Stimulated activated CD4-positive, alpha-beta T cell treated with anti-CD3 and anti-CD28 coated beads, Interleukin-15, amount 100 ng/mL, for 1 hour (primary cell): ENCODE results near the gene CGREF1.
"Not testable (repeated sequence)": the region's sequence is repeated elsewhere in the genome, so short reads cannot be mapped to it uniquely, and the experiment has no call there.

Source experiments
- DNase-seq, 2 donors: peaks; one replicate each; pipeline ENCODE4 v3.0.0-alpha.2; 2020; ENCODE audit warnings: low read depth in 1 of 2, low spot score in 1 of 2

CGREF1 gene

DNA sequence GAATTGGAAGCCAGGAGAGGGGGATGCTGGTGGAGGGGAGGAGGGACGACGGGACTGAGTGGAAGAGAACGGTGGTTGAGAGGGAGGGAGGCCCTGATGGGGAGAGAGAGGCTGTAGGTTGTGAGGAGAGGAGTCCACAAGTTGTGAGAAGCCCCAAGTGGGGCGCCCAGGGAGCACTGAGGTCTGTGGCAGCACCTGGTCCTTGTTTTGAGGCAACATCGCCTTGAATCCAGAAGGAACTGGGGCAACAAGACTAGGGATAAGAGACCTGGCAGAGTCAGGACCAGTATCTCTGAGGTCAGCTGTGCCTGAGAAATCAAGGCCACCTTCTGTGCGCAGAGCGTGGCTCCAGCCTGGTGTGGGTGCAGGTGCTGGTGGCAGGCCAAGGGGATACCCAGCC lies 19.2 kb upstream of the CGREF1 start:
- DNase-seq: no peak

DNA sequence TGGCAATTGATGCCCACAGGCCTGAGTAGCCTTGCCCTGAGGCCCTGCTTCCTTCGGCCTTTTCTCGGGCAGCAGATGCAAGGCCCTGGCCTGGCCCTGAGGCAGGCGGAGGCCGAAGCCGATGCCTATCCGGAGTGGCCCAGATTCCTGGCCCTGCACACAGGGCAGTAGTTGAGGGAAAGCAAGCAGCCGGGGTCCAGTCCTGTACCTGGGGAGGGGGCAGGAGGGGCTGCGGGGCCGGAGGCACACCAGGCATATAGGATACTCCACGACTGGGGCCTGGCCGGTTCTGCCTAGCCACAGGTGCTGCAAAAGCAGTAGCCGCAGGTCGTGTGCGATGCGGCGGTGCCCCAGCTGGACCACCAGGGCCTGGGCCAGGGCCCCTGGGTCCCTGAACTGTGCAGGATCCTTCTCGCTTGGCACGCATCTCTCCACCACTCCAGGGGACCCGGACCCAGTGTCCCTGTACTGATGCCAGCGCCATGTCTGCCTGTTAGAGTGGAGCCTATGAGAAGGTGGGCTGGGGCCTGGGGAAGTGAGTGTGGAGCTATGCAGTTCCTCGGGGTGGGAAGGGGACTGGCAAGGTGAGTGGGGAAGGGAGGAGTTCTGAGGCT lies 18.5 kb upstream of the CGREF1 start:
- no peak for DNase-seq

DNA sequence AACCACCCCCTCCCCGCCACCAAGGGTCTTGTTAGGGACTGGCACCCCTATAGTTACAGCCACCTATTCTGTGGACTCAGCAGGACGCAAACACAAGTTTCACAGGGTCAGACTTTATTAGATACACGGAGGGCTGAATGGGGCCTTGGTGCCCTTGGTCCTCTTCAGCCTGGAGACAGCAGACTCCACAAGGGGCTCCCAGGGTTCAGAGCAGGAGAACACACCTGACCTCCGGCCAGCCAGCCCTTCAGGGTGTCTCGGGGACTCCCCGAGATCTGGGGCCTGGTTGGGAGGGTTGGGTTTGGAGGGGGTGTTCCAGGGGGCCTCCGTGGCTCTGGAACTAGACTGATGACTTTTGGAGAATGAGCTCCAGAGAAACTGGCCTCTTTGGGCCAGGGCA lies 17.8 kb upstream of the CGREF1 start:
- DNase-seq: no peak

DNA sequence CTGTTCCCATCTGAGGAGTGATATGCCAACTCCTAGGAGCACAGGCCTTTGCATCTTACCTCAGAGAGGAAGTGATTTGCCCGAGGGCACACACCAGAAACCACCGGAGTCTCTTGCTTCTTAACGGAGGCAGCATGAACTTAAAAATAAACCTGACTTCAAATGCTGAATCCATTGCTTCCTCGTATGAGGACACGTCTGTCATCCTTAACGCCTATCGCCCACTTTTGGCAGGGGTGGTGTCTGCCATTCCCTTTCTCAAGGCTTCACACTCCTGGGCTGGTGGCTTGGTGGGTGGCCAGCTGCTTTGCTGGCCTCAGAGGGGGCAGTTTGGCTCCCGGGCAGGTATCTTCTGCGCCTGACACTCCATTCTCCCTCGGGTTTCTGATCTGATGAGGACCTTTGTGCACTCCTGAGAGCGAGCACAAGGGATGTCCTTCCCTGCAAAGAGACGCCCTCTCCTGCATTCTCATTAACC lies 16.6 kb upstream of the CGREF1 start:
- DNase-seq: no peak

DNA sequence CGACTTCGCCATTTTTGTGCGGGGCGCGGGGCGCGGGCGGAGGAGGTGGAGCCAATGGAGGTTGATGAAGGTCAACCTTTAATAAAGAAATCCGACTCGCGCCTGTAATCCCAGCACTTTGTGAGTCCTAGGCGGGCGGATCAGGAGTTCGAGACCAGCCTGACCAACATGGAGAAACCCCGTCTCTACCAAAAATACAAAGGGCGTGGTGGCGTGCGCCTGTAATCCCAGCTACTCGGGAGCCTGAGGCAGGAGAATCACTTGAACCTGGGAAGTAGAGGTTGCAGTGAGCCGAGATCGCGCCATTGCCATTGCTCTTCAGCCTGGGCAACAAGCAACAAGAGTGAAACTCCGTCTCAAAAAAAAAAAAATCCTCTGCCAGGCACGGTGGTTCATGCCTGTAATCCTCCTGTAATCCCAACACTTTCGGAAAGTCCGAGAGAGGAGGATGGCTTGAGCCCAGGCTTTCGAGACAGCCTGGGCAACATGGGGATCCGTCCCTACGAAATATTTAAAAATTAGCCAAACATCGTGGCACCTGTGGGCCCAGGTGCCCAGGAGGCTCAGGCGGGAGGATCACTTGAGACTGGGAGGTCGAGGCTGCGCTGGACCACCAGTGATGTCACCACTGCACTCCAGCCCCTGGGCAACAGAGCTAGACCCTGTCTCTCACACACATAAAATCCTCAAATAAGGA lies 16.0 kb upstream of the CGREF1 start:
- no peak for DNase-seq

DNA sequence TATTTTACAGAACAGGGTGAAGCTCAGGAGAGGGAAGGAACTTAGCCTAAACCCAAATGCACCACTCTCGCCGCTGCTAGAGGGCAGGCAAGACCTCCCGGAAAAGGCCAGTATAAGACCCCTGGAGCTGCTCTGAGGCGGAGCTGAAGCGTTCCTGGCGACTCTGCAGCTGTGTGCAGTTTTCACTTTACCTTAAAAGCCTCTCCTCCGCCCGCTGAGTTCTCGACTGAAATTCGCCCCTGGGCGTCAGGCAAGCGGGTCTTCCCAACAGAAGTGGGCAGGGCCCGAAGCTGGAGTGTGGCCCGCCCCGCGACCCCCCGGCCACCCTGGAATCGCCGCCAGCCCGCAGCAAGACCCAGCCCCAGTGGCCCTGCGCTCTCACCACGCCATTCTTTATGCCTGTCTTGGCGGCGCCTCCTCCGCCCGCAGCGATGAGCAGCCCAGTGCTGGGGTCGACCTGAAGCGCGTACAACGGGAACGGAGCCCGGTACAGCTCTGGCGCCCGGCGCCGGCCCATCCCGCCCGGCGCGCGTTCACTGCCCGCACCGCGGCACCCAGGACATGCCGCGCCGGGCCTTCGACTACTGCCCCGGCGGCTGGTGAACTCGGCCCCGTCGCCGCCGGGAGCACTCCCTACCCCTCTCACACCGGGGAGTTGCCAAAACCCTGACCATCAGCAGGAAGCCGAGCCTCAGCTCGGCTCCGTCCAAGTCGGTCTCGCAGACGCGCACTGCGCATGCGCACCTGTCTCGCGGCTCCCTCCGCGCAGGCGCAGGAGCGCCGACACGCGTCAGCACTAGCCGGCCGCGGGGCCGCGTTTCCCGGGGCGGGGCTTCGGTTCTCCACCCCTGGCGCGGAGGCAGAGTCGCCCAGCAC lies 15.2 kb upstream of the CGREF1 start, which contains the start of gene PREB:
PREB (minus strand) TSS at position 732 of the 876 bp plus-strand sequence; CDS start at position 517, 215 bp downstream.
- peak; percentile 97 to 99 for DNase-seq

DNA sequence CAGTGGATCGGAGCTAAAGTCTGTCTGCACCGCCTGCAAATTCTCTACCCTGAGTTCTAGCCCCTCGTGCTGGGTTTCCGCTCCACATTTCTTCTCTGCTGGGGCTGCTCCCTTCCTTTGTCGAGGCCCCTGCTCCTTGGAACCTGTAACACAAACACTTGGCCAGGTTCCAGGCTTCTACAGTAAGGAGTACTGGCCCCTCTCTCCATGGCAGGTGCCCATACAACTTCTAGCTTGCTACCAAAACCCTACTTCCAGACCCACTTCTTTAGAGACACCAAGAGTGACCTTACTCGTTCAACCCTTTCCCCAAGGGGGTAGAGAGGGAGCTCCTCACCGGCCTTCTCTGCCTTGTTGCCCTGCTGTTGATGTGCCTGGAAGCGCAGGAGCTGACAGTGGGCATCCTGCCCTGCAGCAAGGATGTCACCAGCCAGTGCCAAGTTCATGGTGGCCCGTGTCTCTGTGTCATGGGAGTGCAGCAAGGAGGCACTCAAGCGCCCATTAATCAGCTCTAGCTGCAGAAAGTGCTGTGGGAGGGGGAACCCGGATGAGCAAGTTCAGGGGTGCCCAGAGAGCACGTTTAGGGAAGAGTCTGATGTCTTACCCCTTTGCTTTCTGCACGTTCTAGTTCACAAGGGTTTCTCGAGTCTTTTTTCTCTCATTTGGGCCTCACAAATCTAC lies 14.4 kb upstream of the CGREF1 start:
- no peak for DNase-seq

DNA sequence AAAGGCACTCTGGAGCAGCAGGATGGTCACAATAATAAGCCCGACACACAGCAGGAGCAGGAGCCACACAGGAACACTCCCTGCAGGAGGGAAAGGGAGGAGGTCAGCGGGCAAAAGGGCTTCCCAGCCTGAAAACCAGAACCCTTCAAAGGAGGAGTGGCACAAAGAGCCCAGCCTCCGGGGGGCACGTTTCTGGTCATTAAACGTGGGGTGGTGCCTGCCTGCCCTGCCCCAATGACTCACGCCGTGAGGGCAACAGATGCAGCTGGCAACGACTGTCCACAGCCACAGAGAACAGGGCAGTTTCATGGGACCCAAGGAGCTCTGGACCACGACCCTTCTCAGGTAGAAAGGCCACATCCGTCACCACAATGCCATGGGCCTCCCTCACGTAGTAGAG lies 12.5 kb upstream of the CGREF1 start:
- no peak for DNase-seq

DNA sequence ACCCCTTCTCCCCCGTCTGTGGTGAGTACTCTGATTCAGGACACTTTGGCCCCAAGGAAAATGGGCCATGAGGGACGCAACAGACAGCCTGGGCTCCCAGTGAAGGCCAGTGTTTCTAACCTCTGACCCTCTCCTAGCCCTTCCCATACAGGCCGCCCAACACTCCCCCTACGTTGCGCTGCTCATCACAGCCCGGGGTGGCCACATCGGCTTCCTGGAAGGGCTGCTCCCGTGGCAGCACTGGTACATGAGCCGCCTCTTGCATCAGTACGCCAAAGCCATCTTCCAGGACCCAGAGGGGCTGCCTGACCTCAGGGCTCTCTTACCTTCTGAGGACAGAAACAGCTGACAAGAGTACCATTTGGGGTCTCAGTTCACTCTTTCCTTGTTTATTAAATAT lies 11.5 kb upstream of the CGREF1 start:
- DNase-seq: no peak

DNA sequence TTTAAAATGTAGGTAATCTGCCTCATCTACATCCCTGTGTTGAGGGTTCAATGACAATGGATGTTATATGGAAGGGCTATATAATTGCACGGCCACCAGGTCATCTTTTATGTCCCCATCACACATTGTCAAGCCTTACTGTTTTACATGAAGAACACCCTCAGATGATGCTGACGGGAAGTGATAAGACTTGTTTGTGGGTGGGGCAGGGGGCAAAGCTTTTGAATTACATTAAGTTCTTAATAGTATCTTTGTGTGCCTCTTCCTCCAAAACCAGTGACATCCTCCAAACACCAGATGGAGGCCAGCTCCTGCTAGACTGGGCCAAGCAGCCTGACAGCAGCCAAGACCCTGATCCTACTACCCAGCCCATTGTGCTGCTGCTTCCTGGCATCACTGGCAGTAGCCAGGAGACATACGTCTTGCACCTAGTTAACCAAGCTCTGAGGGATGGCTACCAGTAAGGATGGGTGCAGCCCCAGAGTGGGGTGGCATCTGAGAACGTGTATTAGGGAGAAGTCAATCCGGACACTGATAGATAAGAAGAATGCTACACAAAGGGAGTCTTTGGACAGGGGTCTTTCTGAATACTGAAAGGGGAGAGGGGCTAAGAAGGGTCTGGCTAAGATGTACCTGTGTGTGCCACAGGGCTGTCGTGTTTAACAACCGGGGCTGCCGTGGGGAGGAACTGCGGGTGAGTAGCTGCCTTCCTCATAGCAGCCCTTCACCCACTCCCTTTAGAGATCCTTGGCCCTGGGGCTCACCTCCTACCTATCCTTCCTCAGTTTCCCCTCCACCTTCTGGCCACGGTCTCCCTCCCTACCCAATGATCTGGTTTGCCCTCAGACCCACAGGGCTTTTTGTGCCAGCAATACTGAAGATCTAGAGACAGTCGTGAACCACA lies 10.0 kb upstream of the CGREF1 start:
- no peak for DNase-seq

DNA sequence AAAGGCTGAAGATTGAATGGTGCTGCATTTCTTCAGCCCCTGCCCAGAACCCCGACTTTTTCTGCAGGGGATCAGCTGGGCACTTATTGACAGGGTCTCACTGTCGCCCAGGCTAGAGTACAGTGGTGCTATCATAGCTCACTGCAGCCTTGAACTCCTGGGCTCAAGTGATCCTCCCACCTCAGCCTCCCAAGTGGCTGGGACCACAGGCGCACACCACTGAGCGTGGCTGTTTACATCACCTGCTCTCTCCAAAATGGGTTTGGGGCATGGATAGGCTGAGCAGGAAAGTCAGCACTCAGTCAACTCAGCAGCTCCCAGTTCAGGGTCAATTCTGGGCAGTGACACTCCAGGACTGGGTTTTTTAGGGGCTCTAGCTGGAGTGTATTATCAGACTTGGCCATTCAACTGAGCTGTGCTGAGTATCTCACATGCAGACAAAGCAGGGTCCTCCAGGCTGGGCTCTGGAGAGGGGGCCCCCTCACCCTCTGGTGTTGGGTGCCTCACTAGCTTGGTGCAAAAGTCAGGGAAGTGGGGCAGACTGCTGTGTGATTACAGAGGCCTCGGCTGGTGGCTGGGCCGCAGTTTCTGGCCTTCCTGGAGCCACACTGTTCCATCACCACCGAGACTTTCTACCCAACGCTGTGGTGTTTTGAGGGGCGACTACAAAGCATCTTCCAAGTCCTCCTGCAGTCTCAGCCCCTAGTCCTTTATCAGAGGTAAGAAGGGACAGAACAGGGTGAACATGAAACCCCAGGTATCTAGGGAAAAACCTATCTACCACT lies 9.1 kb upstream of the CGREF1 start:
- no peak for DNase-seq

DNA sequence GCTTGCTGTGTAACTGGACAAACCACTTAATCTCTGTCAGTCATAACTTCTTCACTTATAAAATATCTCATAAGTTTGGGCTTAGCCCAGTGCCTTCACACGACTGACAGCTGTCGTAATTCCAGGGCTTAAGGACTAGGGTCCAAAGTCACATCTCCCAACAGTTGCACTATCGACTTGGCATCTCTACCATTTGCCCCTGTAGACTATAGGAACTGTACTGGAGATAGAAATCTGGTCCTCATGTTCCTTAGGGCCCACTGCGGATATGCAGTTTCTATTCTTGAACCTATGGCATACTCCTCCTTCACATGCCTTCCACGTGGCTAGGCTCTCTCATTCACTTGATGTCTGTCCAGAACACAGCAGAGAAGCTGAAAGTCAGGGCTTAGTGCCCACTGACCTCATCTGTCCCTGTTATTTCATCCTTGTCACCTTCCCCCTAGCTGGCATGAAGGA lies 7.4 kb upstream of the CGREF1 start:
- DNase-seq: no peak

DNA sequence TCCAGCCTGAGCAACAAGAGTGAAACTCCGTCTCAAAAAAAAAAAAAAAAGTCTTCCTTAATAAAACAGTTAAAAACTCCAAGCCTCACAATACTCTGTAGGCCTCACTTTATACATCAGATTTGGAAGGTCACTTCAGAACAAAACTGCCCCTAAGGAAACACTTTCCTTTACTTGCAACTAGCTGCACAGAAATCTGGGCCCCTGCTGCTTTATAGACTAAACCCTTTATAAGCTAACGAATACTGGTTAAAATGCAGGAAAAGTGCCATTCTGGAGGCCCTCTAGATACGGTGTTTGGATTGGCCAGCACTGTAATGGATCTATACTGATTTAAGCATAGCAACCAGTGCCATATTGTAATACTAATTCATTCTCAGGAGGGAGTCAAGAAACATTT lies 6.2 kb upstream of the CGREF1 start:
- DNase-seq: no peak

DNA sequence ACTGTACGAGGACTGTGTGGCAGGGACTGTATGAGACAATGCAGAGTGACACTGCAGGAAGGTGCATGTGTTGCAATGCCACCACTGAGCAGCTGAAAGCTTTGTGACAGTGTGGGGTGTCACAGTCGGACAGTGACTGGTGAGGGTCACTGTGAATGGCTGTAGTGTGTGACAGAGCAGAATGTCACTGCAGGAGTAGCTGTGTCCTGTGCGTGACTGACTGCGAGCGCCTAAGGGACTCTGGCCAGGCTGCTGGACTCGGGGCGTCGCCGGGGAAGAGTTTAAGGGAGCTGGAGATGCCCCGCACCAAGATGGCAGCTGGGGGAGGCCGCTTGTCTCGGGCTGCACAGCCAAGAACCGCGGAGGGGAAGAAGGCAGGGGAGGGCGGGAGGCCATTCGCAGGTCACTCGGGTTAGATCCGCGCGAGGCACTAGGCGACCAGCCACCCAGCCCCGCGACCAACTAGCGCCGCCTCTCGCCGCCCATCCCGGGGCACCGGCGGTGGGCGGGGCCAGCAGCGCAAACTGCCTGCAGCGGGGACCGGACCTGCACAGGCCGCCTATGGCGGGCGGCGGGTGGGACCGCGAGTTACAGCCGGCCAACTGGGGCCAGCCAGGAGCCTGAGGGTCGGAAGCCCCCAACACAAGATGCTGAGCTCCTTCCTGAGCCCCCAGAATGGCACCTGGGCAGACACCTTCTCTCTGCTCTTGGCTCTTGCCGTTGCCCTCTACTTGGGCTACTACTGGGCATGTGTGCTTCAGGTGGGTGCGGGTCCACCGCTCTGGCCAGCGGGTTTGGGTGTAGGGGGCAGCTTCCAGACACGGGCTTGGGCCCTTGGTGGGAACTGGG lies 4.6 kb upstream of the CGREF1 start, which contains the start of gene ABHD1:
ABHD1 (plus strand) TSS at position 514 of the 849 bp plus-strand sequence; CDS start at position 648, 134 bp downstream.
- peak; percentile 30 to 52 for DNase-seq

DNA sequence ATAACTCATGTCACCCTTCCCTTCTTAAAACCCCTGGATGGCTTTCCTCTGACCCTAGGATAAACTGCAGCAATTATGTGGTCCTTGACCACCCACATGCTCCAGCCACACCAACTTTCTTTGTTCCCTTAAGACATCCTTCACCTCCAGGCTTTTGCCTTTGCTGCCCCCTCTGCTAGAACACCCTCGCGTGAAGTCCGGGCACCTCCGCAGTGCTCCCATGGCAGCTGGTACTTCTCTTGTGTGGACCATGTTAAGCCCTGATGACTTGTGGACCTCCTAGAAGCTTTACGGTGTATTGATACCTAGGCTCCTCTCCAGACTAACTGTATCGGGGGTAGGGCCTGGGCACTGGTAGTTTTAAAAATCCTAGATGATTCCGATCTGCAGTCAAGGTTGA lies 3.9 kb upstream of the CGREF1 start:
- DNase-seq: no peak

DNA sequence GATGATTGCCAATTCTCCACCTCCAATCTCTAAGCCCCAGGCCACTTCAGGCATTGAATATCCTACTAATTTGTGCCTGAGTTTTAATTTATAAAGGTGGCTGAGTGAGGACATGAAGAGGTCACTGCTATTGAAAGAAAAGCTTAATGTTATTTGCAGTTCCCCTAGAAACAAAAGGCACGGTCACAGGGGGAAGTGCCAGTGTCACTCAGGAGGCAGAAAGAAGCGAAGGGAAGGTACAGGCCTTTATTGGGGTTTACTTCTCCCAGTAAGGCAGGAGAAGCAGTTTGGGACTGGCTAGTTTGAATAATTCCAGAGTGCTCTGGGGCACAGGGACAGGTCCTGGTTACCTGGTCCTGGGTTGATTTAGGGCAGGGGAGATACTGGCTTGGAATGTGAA lies 3.0 kb upstream of the CGREF1 start:
- no peak for DNase-seq

DNA sequence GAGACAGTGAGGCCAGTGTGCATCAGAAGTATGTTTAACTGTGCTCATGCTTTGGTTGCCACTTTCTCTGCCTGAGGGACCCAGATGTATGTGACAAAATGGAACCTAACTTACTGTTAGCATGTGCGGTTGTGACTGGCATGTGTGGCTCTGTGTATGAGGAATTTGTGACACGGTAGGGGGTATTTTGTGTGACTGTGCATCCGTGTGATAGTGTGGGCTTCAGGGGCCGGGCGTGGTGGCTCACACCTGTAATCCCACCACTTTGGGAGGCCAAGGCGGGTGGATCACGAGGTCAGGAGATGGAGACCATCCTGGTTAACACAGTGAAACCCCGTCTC lies 372 bp upstream of the CGREF1 start:
- not testable (repeated sequence) for DNase-seq

DNA sequence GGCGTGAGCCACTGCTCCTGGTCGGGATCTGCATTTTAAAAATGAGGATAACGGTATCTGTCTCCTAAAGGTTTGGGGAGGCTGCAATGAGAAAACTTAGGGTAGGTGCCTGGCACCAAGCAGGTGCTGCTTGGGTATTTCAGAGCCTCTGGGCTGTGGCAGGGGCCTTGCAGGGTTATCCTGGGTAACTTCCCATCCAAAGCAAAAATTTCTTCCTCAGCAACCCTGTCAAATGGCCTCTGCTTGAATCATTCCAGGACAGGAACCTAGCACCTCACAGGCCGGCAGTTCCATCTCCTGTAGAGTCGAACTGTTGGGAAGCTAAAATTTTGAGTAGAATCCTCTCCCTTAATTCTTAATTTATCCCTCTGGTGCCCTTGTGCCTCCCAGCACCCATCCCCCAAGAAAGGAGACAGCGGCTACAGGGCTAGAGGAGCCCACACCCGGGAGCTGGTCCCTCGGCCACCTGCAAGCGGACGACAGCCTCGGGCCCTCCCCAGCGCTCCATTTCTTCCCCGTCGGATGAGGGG lies 868 bp downstream of the CGREF1 start:
- DNase-seq: no peak
